ENCODE results near the gene TOP2B.

TOP2B gene

DNA sequence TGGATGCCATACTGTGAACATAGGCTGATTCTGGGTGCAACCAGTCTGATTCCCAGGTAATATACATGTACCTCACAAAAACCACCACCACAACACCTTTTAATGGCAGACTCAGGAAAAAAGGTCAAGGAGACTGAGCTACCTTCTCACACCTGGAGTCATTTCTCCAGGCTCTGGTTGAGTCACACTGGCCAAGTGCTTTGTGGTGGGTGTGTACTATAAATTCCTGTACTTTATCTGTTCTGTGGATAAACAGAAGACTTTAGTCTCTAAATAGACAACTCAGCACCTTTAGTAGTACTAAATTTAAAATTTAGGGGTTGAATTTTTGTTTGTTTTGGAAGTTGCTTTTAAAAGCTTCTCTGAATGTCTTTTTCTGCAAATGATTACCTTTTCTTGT lies 46.7 kb downstream of the TOP2B start:
- Histone ChIP-seq H3K36me3 (ENCODE audit: control insufficient read depth in 2 of 2, insufficient read depth in 2 of 2, low read length in 2 of 2) (peaks cover 15 to 22% of the 10 kb centered on the region in 2 donors), H3K9ac (ENCODE audit: low read length in 2 of 2) (no peak overlapping the region), H3K27me3 (ENCODE audit: control insufficient read depth in 1 of 2, insufficient read depth in 2 of 2, low read length in 2 of 2) (no peaks in the 10 kb centered on the region), H3K4me3 (ENCODE audit: low read length in 2 of 2) (no peak overlapping the region), H3K27ac (ENCODE audit: low read length) (no peak overlapping the region), H3K9me3 (ENCODE audit: control insufficient read depth in 2 of 2, low read length in 2 of 2) (no peaks in the 10 kb centered on the region), H3K4me1 (ENCODE audit: control insufficient read depth, insufficient read depth, low read length) (no peaks in the 10 kb centered on the region)

DNA sequence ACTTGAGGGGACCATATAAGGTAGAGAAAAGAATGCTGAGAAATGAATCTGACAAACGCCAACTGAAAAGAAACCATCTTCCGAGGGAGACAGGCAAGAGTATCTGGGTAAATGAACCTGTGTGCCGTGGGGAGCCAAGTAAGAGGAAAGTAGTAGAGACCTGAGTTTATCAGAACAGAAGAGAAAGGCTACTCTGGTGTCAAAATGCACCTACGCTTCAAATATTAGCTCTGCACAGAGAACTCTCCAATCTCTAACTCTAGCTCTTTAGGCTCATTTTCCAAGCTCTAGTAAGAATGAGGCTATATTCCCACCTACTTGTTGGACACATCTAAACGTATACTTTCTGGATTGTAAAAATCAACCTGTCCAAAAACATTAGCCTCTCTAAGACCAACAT lies 53.5 kb downstream of the TOP2B start:
- Histone ChIP-seq H3K36me3 (ENCODE audit: control insufficient read depth in 2 of 2, insufficient read depth in 2 of 2, low read length in 2 of 2) (peaks cover 26 to 35% of the 10 kb centered on the region in 2 donors), H3K9ac (ENCODE audit: low read length in 2 of 2) (no peak overlapping the region), H3K9me3 (ENCODE audit: control insufficient read depth in 2 of 2, low read length in 2 of 2) (no peaks in the 10 kb centered on the region), H3K27ac (ENCODE audit: low read length) (no peak overlapping the region), H3K4me1 (ENCODE audit: control insufficient read depth, insufficient read depth, low read length) (no peaks in the 10 kb centered on the region), H3K27me3 (ENCODE audit: control insufficient read depth in 1 of 2, insufficient read depth in 2 of 2, low read length in 2 of 2) (no peaks in the 10 kb centered on the region), H3K4me3 (ENCODE audit: low read length in 2 of 2) (no peak overlapping the region)

GRCh38 chr3:25610779-25611178 lies 53.9 kb downstream of the TOP2B start:
- peaks cover 26 to 35% of the 10 kb centered on the region in 2 donors for H3K36me3 ChIP-seq (ENCODE audit: control insufficient read depth in 2 of 2, insufficient read depth in 2 of 2, low read length in 2 of 2)
- H3K9me3 ChIP-seq (ENCODE audit: control insufficient read depth in 2 of 2, low read length in 2 of 2) = no peaks in the 10 kb centered on the region
- no peaks in the 10 kb centered on the region for H3K27me3 ChIP-seq (ENCODE audit: control insufficient read depth in 1 of 2, insufficient read depth in 2 of 2, low read length in 2 of 2)
- H3K9ac ChIP-seq (ENCODE audit: low read length in 2 of 2) = no peak overlapping the region
- no peaks in the 10 kb centered on the region for H3K4me1 ChIP-seq (ENCODE audit: control insufficient read depth, insufficient read depth, low read length)
- no peak overlapping the region for H3K27ac ChIP-seq (ENCODE audit: low read length)
- H3K4me3 ChIP-seq (ENCODE audit: low read length in 2 of 2) = no peak overlapping the region

- H3K9me3 ChIP-seq (ENCODE audit: control insufficient read depth in 2 of 2, low read length in 2 of 2) = no peaks in the 10 kb centered on the region
- no peaks in the 10 kb centered on the region for H3K4me1 ChIP-seq (ENCODE audit: control insufficient read depth, insufficient read depth, low read length)
- H3K4me3 ChIP-seq (ENCODE audit: low read length in 2 of 2) = no peak overlapping the region
- no peak overlapping the region for H3K9ac ChIP-seq (ENCODE audit: low read length in 2 of 2)
- no peaks in the 10 kb centered on the region for H3K27me3 ChIP-seq (ENCODE audit: control insufficient read depth in 1 of 2, insufficient read depth in 2 of 2, low read length in 2 of 2)
- no peak overlapping the region for H3K27ac ChIP-seq (ENCODE audit: low read length)
- H3K36me3 ChIP-seq (ENCODE audit: control insufficient read depth in 2 of 2, insufficient read depth in 2 of 2, low read length in 2 of 2) = peaks cover 28 to 35% of the 10 kb centered on the region in 2 donors
Measured at GRCh38 chr3:25610167-25610566, 54.5 kb downstream of the TOP2B start.

GRCh38 chr3:25604107-25604805 lies 60.5 kb downstream of the TOP2B start:
- Histone ChIP-seq H3K27ac (ENCODE audit: low read length) (no peak overlapping the region), H3K36me3 (ENCODE audit: control insufficient read depth in 2 of 2, insufficient read depth in 2 of 2, low read length in 2 of 2) (peaks cover 12 to 23% of the 10 kb centered on the region in 2 donors), H3K9me3 (ENCODE audit: control insufficient read depth in 2 of 2, low read length in 2 of 2) (no peaks in the 10 kb centered on the region), H3K4me1 (ENCODE audit: control insufficient read depth, insufficient read depth, low read length) (no peaks in the 10 kb centered on the region), H3K9ac (ENCODE audit: low read length in 2 of 2) (no peak overlapping the region), H3K27me3 (ENCODE audit: control insufficient read depth in 1 of 2, insufficient read depth in 2 of 2, low read length in 2 of 2) (no peaks in the 10 kb centered on the region), H3K4me3 (ENCODE audit: low read length in 2 of 2) (no peak overlapping the region)

GRCh38 chr3:25603703-25604102 lies 61.0 kb downstream of the TOP2B start:
- no peak overlapping the region for H3K27ac ChIP-seq (ENCODE audit: low read length)
- no peak overlapping the region for H3K9ac ChIP-seq (ENCODE audit: low read length in 2 of 2)
- peaks cover 10 to 23% of the 10 kb centered on the region in 2 donors for H3K36me3 ChIP-seq (ENCODE audit: control insufficient read depth in 2 of 2, insufficient read depth in 2 of 2, low read length in 2 of 2)
- no peak overlapping the region for H3K4me3 ChIP-seq (ENCODE audit: low read length in 2 of 2)
- H3K9me3 ChIP-seq (ENCODE audit: control insufficient read depth in 2 of 2, low read length in 2 of 2) = no peaks in the 10 kb centered on the region
- H3K4me1 ChIP-seq (ENCODE audit: control insufficient read depth, insufficient read depth, low read length) = no peaks in the 10 kb centered on the region
- H3K27me3 ChIP-seq (ENCODE audit: control insufficient read depth in 1 of 2, insufficient read depth in 2 of 2, low read length in 2 of 2) = no peaks in the 10 kb centered on the region

GRCh38 chr3:25597535-25598101 lies 67.1 kb downstream of the TOP2B start:
- H3K4me1 ChIP-seq (ENCODE audit: control insufficient read depth, insufficient read depth, low read length) = peaks cover 11% of the 10 kb centered on the region
- H3K4me3 ChIP-seq (ENCODE audit: low read length in 2 of 2) = no peak overlapping the region
- no peak overlapping the region for H3K27ac ChIP-seq (ENCODE audit: low read length)
- H3K36me3 ChIP-seq (ENCODE audit: control insufficient read depth in 2 of 2, insufficient read depth in 2 of 2, low read length in 2 of 2) = peaks cover 11 to 16% of the 10 kb centered on the region in 2 donors
- H3K9ac ChIP-seq (ENCODE audit: low read length in 2 of 2) = no peak overlapping the region
- H3K27me3 ChIP-seq (ENCODE audit: control insufficient read depth in 1 of 2, insufficient read depth in 2 of 2, low read length in 2 of 2) = no peaks in the 10 kb centered on the region
- H3K9me3 ChIP-seq (ENCODE audit: control insufficient read depth in 2 of 2, low read length in 2 of 2) = no peaks in the 10 kb centered on the region

DNA sequence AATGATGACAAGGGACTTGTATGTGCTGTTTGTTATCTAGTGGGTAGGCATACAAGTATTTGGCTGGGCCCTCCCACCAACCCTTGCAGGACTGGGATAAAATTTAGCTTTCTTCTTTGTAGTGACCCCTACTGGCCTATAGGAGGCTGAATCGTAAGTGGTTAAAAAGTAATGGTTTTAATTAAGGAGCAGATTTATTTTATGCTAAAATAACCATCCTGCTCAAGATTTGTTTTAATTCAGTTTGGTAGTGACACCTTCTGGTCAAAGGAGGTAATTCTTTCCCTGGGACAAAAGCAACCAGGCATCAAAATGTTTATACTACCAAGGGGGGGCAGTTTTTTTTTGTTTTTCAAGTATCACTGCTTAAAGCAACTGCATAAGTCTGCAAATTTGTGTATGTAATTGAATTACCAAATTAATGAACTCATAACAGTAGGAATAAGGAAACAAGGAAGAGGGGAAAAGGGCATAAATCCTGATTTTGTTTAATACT lies 70.7 kb downstream of the TOP2B start:
- Histone ChIP-seq H3K27me3 (ENCODE audit: control insufficient read depth in 1 of 2, insufficient read depth in 2 of 2, low read length in 2 of 2) (no peaks in the 10 kb centered on the region), H3K9ac (ENCODE audit: low read length in 2 of 2) (no peak overlapping the region), H3K4me3 (ENCODE audit: low read length in 2 of 2) (no peak overlapping the region), H3K9me3 (ENCODE audit: control insufficient read depth in 2 of 2, low read length in 2 of 2) (no peaks in the 10 kb centered on the region), H3K36me3 (ENCODE audit: control insufficient read depth in 2 of 2, insufficient read depth in 2 of 2, low read length in 2 of 2) (peaks cover 2 to 8% of the 10 kb centered on the region in 2 donors), H3K27ac (ENCODE audit: low read length) (no peak overlapping the region), H3K4me1 (ENCODE audit: control insufficient read depth, insufficient read depth, low read length) (peaks cover 15% of the 10 kb centered on the region)

GRCh38 chr3:25593001-25593400 lies 71.7 kb downstream of the TOP2B start:
- Histone ChIP-seq H3K4me3 (ENCODE audit: low read length in 2 of 2) (no peak overlapping the region), H3K4me1 (ENCODE audit: control insufficient read depth, insufficient read depth, low read length) (peaks cover 15% of the 10 kb centered on the region), H3K27ac (ENCODE audit: low read length) (peak overlapping the region; percentile 25), H3K9me3 (ENCODE audit: control insufficient read depth in 2 of 2, low read length in 2 of 2) (no peaks in the 10 kb centered on the region), H3K9ac (ENCODE audit: low read length in 2 of 2) (no peak overlapping the region), H3K36me3 (ENCODE audit: control insufficient read depth in 2 of 2, insufficient read depth in 2 of 2, low read length in 2 of 2) (peaks cover 2 to 6% of the 10 kb centered on the region in 2 donors), H3K27me3 (ENCODE audit: control insufficient read depth in 1 of 2, insufficient read depth in 2 of 2, low read length in 2 of 2) (no peaks in the 10 kb centered on the region)

- Histone ChIP-seq H3K36me3 (ENCODE audit: control insufficient read depth in 2 of 2, insufficient read depth in 2 of 2, low read length in 2 of 2) (peaks cover 2 to 6% of the 10 kb centered on the region in 2 donors), H3K9ac (ENCODE audit: low read length in 2 of 2) (no peak overlapping the region), H3K4me3 (ENCODE audit: low read length in 2 of 2) (no peak overlapping the region), H3K27me3 (ENCODE audit: control insufficient read depth in 1 of 2, insufficient read depth in 2 of 2, low read length in 2 of 2) (no peaks in the 10 kb centered on the region), H3K4me1 (ENCODE audit: control insufficient read depth, insufficient read depth, low read length) (peaks cover 15% of the 10 kb centered on the region), H3K27ac (ENCODE audit: low read length) (peak overlapping the region; percentile 11), H3K9me3 (ENCODE audit: control insufficient read depth in 2 of 2, low read length in 2 of 2) (no peaks in the 10 kb centered on the region)
Measured at GRCh38 chr3:25592510-25592968, 72.2 kb downstream of the TOP2B start.

DNA sequence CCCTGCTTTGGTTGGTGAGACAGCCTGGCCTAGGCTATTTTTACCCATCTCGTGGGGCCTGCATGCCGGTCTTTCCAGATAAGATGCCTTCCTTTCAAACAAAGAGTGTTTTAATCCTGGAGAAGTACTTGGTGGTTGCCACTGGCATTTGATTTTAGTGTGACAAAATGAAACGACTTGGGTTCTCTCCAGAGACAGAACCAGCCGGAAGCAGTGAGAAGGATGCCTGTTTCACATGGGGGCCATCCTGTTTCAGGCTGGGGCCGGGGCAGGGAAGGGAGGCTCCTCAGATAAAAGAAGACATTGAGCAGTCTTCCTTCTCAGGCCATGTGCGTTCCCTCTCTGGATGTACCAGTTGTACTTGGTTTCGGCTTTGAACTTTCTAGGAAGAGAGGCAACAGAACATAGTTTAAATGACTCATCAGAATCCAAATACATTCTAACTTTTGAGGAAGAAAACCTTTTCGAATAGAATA lies 74.9 kb downstream of the TOP2B start:
- Histone ChIP-seq H3K27ac (ENCODE audit: low read length) (no peak overlapping the region), H3K4me3 (ENCODE audit: low read length in 2 of 2) (no peak overlapping the region), H3K36me3 (ENCODE audit: control insufficient read depth in 2 of 2, insufficient read depth in 2 of 2, low read length in 2 of 2) (no peaks in the 10 kb centered on the region), H3K9ac (ENCODE audit: low read length in 2 of 2) (no peak overlapping the region), H3K9me3 (ENCODE audit: control insufficient read depth in 2 of 2, low read length in 2 of 2) (no peaks in the 10 kb centered on the region), H3K4me1 (ENCODE audit: control insufficient read depth, insufficient read depth, low read length) (peaks cover 15% of the 10 kb centered on the region), H3K27me3 (ENCODE audit: control insufficient read depth in 1 of 2, insufficient read depth in 2 of 2, low read length in 2 of 2) (no peaks in the 10 kb centered on the region)

Measured in stomach smooth muscle (tissue), 2 donors.